GM21390 (cell line): ENCODE results near the gene NEU4.

Experiments
- ATAC-seq: cut with Tn5 transposase; IDR thresholded peaks from one replicate; pipeline ENCODE4 v1.9.1; 2021; ENCODE audit not compliant: unreplicated experiment

The NEU4 gene

GRCh38 chr2:241850544-241851324, 41.7 kb downstream of the NEU4 start:
- ATAC-seq = no peak

DNA sequence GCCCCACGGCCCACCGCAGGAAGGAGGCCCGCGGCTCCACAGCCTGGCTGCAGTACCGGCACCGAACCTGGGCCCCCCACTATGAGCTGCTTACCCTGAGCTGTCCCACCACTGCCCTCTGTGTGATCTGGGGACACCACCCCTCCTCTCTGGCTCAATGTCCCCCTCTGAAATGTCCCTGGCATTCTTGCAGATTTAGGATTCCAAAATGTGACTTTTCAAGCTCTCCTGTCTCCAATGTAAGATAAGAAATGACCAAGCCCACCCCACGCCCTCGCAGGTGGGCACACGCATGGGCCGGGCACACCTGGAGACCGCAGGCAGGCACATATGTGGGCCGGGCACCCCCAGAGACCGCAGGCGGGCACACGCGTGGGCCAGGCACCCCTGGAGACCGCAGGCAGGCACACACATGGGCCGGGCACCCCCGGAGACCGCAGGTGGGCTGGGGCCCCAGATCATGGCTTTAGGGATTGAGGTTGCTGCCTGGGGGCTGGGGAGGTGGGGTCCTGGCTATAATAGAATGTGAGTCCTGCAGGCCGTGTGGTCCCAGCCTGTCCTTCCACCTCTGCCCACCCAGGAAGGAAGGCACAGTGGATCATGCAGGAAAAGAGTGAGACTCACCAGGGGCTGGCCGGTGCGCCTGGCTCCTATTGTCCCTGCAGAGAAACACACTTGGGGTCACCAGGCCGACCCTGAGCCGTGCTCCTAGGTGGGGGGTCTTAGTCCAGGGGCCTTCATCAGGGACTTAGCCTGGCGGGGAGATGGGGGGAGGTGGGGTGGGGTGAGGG, 42.5 kb downstream of the NEU4 start:
- ATAC-seq = no peak

DNA sequence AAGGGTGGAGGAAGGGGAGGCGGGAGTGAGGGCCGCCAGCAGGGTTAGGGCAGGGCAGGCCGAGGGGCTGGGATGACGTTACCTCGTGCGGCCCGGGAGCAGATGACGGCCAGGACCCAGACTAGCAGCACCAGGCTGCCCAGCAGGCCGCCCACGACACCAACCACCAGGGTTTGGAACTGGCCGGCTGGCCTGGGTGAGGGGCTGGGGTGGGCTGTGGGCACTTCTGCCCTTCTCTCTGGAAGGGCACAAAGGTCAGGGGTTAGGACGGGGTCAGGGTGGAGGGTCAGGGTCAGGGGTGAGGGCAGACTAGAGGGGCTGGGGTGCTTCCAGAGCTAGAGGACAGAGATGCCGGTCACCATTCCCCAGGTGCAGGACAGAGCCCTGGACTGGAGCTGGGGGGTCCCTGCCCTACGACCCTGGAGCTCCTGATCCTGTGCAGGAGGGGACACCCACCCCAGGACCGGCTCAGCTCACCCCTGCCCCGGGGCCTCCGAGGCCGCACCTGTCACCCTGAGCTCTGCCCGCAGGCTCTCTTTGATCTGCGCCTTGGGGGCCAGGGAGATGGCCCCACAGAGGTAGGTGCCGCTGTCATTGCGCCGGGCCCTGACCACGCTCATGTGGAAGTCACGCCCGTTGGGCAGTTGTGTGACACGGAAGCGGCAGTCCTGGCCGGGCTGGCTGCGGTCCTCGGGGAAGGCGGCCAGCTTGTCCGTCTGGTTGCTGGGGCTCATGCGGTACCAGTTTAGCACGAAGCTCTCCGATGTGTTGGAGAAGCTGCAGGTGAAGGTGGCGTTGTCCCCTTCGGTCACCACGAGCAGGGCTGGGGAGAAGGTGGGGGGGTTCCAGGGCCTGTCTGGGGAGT, 43.4 kb downstream of the NEU4 start:
- ATAC-seq = no peak

- ATAC-seq = no peak
Measured at GRCh38 chr2:241852981-241853631, 44.1 kb downstream of the NEU4 start.

DNA sequence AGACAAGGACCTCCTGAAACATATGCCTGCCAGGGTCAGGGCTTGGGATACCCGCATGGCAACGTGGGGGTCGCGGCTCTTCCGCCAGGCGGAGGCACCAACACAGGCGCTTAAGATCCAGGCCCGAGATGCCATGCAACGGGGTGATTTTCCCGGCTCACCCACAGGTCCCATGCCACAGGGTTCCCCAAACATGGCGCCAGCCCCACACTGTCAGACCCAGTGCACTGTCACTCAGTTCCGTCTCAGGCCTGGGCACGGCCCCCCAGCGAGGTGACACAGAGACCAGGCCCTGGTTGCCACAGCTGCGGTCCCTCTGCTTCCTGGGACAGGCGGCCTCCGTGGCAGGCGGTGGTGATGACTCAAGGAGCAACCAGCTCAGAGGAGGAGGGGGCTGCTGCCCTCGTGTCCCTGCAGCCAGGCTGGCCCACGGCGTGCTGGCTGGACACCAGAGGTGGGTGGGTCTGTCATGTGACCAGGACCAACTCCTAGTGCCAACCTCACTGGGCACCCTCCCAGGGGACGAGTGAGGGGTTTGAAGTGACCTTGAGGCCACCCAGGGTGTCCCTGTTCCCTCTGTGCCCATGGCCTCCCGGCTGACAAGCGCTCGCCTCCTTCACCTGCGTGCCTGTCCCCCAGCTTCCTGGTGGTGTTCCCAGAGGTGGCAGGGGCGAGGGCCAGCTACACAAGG, 44.8 kb downstream of the NEU4 start:
- ATAC-seq = no peak

DNA sequence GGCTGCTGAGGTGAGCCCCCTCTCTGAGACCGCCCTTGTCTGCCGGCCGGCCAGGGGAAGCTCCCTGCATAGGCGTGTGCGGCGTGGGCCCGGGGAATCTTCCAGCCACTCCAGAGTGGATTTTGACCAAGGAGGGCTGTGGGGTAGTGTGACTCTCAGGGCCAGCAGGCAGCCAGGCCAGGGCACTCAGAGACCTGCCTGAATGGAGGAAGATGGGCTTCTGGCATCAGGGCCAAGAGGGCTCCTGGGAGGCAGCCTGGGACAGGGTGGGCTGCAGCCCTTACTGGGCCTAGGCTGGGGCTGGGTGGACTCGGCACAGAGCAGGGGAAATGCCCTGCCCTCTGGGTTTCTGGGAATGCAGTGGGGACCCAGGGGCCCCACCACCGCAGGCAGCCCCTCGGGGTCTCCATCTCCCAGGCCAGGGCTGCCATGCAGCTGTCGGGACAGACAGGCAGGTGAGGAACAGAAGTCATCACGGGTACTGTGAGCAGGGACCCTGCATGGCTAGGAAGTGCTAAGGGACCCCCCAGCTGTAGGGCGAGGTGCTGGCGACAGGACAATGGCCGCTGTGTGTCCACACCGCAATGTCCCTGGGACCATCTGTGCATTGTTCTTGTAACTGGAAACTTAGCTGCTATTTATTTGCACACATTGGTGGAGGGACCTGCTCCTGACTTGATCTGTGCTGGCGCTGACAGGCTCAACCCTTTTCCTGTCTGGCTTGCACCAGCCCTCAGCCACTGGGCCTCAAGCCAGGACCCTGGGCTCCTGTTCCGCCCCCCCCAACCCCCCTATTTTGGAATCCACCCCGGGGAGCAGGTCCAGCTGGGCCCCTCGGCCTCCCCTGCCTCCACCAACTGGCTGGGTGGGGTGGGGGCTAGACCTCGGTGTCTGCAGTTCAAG, 45.6 kb downstream of the NEU4 start:
- ATAC-seq = no peak

GRCh38 chr2:241855245-241855887, 46.4 kb downstream of the NEU4 start:
- ATAC-seq = no peak

GRCh38 chr2:241855888-241856422, 47.0 kb downstream of the NEU4 start:
- ATAC-seq = no peak

DNA sequence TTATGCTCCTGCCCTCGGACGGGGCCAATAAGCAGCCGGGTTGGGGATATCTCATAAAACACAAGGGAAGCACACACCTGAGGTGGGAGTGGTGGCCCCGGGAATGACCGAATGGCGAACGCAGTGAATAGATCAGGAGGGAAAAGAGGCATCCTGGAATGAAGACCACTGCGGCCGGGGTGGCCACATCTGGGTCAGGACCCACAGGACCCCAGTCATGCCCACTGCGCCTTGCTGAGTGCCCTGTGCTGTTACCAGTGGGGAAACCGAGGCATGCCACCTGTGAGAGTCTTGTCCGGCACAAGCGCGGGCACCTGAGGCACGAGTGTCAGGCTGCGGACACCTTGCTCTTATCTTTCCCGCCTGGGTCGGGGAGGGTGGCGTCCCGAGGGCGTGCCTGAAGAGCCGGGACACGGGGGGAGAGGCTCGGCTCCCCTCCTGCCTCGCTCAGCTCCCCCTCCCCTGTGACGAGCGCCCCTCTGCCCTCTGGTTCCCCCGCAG, 48.1 kb downstream of the NEU4 start:
- no peak for ATAC-seq

- ATAC-seq = no peak
Measured at GRCh38 chr2:241857572-241858121, 48.7 kb downstream of the NEU4 start.

GRCh38 chr2:241858206-241859016, 49.4 kb downstream of the NEU4 start, which contains the start of gene PDCD1:
Gene PDCD1 (minus strand): TSS chr2:241858894. CDS start chr2:241858838, 56 bp downstream.
- ATAC-seq = peak; percentile 42

DNA sequence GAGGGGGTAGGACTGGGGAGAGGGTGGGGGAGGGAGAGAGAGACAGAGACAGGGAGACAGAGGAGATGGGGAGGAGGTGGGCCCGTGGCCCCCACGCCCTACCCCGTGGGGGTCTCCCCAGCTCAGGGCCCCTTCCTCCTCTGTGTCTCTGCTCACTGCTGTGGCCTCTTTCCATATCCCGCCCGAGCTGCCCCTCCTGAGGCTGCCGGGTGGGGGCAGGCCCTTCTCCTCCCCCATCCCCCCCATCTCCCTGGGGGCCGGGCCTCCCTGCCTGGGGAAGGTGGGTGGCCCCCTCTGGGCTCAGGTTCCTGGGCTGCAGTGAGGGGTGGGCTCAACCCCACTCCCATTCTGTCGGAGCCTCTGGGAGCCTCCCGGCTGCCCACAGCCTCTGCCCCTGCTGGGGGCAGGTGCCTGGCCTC, 50.0 kb downstream of the NEU4 start:
- ATAC-seq = peak; percentile 12

- peak; percentile 53 for ATAC-seq
Measured at GRCh38 chr2:241859436-241860183, 50.6 kb downstream of the NEU4 start.

- ATAC-seq = no peak
Measured at GRCh38 chr2:241860184-241861078, 51.4 kb downstream of the NEU4 start.

- no peak for ATAC-seq
Measured at GRCh38 chr2:241861264-241861663, 52.3 kb downstream of the NEU4 start.
